Fibroblast of the aortic adventitia (primary cell): ENCODE data around the gene GID8. TPM values are rescaled to one million over a fixed set of nuclear protein-coding genes. Genes with fewer than 3 reads are reported as not detected.

Source experiments
- DNase-seq: peaks from one replicate; pipeline ENCODE4 v3.0.0-alpha.2; 2010; ENCODE audit warnings: low read depth
- H3K4me3 ChIP-seq: 2 replicates; pipeline ENCODE4 v1.5.1; 2011; ENCODE audit warnings: low read depth, mild to moderate bottlenecking, control low read depth, low read length, moderate library complexity
- CTCF ChIP-seq: IDR thresholded peaks from 2 replicates; pipeline ENCODE4 v1.5.1; 2011; ENCODE audit warnings: mild to moderate bottlenecking, low read length, control low read depth, inconsistent platforms; ENCODE audit not compliant: insufficient read depth
- total RNA-seq: library from RNA; depleted of rRNA; stranded (reverse); fragments of >200 nt; gene quantifications from 2 replicates; pipeline ENCODE4 v1.2.3, GENCODE V29; 2012; ENCODE audit warnings: low replicate concordance

The GID8 gene
- total RNA-seq, 1 donor, result 35.4 TPM

- DNase-seq, result no peak
- H3K4me3 ChIP-seq, result no peak overlapping the region
- no peak for TF ChIP-seq CTCF
Measured at GRCh38 chr20:62891111-62891510, 46.8 kb upstream of the GID8 start.

GRCh38 chr20:62892348-62893304 lies 45.3 kb upstream of the GID8 start:
- no peak for DNase-seq
- H3K4me3 ChIP-seq, result no peak overlapping the region
- TF ChIP-seq CTCF, result no peak

DNA sequence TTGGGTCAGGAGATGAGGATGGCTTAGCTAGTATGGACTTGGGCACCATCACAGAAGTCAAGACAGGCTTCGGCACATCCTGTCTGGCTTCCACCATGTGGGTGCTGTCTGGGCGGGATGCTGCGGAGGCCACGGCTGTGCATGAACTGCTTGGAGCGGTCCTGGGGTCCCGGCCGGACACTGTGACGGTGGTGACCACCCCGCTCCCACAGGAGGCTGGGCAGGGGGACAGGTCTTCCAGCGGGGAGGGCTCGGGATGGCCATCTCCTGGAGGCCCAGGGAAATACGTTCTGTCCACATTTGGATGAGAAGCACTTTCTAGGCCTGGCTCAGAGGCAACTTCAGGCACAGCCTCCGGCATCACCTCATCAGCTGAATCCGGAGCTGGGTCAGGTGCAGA lies 44.2 kb upstream of the GID8 start:
- no peak overlapping the region for H3K4me3 ChIP-seq
- no peak for DNase-seq
- TF ChIP-seq CTCF, result no peak

- TF ChIP-seq CTCF, result no peak
- no peak overlapping the region for H3K4me3 ChIP-seq
- no peak for DNase-seq
Measured at GRCh38 chr20:62894261-62894660, 43.7 kb upstream of the GID8 start.

GRCh38 chr20:62895539-62895938 lies 42.4 kb upstream of the GID8 start:
- TF ChIP-seq CTCF, result no peak
- no peak overlapping the region for H3K4me3 ChIP-seq
- no peak for DNase-seq

GRCh38 chr20:62896526-62896925 lies 41.4 kb upstream of the GID8 start:
- no peak for DNase-seq
- TF ChIP-seq CTCF, result no peak
- H3K4me3 ChIP-seq, result no peak overlapping the region

- no peak for DNase-seq
- no peak overlapping the region for H3K4me3 ChIP-seq
- TF ChIP-seq CTCF, result no peak
Measured at GRCh38 chr20:62897666-62898065, 40.3 kb upstream of the GID8 start.
